Hepatic stellate cell (primary cell): ENCODE results near the gene ERCC1.

Experiments
- DNase-seq: peaks from one replicate; pipeline ENCODE4 v3.0.0; 2011; ENCODE audit warnings: low spot score

ERCC1 gene

DNA sequence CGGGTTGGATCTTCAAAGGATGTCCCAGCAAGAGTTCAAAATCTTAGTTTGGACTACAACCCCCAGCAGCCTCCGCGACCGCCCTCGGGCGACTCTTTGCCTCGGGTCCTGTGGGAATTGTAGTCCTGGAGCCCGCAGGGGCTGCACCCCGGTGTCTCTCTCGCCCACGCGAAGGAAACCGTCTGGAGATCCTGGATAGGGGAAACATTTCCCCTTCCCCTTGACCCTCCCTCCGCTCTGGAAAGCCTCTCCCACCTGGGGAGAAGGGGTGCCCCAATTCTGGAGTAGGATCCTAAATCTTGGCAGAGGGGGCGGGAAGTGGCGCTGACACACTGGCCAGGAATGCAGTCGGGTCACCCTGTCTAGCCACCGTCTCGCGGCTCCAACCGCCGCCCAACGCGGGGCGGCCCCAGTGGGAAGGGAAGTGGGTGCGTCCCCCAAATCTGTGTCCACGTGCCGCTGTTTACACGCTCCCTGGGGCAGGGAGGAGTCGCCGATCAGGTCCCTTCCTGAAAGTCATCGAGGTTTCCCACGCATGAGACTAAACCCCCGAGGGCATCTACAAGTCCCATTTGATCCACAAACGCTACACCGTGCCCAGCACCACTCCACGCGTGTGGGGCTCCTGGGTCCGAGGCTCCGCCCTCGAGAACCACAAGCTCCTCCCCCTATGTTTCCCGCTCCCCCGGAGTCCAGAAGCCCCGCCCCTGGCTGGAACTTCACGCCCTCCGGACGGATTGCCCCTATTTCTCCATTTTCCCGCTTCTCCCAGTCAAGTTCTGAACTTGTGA is 18.1 kb downstream of the ERCC1 start:
- peak; percentile 97 for DNase-seq

DNA sequence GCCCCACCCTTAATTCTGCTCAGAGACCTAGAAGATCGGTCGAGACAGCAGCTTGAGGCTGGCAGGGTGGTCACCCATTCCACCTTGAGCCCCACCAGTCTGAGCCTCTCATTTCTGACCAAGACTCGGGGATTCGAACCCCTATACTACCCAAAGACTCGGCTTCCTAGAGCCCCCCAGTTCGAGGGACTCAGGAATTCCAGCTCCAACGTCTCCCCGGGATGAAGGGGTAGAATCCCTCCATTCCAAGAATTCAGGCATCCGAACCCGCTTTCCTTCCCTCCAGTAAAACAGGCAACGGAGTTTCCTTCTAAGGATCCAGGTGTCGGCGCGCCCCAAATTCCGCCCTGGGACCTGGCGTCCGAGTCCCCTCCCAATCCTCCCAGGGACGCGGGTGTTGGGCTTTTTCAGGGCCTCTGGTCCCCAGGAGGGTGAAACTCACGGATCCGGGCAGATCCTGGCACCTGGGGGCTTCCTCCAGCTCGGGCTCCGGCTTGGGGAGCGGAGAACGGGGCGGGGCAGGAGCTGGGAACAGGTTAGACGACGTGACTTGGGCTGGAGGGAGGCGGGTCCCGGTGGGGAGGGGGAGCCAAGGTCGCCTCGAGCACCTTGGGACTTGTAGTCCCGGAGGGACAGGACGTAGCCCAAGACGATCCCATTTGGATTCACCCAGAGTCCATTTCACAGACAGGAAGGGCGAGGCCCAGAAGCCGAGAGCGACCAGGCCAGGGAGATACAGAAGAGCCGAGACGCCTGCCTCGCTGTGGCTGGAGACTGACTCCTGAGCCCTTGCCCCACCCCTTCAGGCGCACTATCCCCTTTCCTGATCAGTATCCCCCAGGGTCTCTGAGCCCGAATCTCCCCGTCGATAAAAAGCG is 18.9 kb downstream of the ERCC1 start, which contains the start of gene PPP1R13L:
Gene PPP1R13L (minus strand): TSS at position 513 of the 878 bp plus-strand sequence. CDS start 6,751 bp downstream, outside the sequence.
- DNase-seq = no peak

DNA sequence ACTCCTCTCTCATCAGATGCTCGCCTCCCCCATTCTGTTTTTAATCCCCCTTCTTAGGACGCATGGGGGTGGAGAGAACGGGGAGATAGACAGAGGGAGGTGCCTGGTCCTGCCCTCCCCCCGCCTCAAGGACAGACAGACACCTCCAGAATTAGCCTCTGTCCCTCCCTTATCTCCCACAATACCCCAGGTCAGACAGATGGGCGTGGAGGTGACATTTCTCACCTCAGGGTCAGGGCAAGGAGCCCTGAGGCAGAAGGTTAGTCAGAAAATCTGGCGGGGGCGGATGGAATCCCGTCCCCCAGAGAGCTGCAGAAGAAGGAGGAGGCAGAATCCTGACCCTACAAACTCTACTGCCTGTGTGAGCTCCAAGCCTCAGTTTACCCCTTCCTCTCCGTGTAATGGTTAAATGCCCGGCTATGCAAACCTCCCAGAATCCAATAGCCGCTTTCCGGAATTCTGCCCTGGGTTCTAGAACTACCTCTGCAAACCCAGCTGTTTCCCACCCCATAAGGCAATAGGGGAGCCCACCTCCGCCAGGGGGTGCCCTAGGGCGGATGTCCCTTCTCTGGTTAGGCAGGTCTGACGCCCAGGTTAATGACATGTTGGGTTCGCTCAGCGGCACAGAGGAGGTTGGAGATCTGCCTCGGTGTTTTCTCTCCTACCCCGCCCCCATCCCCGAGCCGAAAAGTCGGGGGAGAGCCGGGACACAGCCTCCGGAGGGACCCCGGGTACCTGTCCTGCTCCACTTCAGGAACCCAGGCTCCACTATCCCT is 19.7 kb downstream of the ERCC1 start:
- DNase-seq = no peak

DNA sequence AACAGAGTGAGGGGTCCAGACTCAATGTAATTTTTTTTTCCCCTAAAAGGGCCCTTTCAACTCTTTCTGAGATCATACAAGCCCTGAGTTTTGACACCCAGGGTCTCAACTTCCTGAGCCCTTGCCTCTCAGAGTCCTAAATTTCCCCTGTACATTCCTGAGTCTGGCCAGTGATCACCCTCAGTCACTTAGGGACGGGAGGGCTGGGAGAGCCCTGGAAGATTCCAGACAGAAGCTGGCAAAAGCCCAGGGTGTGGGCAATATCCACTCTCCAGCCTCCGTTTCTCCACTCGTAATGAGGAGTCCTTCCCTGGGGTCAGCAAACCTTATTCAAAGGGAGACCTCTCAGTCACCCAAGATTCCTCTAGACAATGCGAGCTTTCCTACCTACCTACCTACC is 20.4 kb downstream of the ERCC1 start:
- DNase-seq = no peak

DNA sequence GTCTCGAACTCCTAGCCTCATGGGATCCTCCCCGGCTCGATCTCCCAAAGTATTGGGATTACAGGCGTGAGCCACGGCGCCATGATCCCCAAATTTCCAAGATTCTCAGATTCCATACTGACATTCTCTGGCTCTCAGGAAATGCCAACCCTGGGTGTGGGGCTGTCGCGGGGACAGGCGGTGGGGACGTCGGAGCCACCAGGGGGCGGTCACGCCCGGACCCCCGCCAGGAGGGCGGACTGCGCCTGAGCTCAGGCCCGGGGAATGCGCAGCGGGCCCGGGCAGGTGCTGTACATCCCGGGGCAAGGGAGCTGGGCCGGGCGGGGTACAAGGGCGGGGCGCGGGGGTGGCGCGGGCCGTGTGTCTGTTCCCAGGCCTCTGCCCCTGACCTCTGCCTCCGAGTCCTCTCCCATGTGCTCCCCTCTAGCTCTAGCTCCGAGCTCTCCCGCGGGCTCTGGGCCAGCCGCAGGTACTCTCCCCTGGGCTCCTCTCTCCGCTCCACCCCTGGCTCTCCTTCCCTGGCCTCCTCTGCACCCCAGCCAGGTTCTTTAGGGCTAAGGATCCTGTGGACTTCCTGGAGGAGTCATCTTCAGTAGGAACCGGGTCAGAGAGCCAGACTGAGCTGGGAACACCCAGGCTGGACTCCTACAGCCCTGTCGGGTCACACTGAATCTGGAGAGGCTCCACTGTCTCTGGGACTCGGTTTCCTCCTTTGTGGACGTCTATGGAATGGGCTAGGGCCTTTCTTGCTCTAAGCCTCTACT is 21.2 kb downstream of the ERCC1 start:
- DNase-seq = peak; percentile 79

DNA sequence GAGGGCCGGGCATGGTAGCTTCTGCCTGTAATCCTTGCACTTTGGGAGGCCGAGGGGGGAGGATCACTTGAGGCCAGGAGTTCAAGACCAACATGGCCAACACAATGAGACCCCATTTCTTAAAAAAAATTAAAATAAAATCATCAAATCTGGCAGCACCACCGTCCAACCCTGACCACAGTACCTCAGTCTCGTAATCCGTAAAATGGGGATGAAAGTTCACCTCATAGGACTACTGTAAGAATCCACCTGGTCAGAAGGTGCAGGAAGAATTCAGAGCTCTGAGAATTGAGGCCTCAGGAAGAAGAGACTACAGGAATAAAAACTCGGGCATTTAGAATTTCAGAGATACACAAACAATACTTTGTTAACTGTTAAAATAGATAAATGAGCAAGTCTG is 21.9 kb downstream of the ERCC1 start:
- DNase-seq = no peak

DNA sequence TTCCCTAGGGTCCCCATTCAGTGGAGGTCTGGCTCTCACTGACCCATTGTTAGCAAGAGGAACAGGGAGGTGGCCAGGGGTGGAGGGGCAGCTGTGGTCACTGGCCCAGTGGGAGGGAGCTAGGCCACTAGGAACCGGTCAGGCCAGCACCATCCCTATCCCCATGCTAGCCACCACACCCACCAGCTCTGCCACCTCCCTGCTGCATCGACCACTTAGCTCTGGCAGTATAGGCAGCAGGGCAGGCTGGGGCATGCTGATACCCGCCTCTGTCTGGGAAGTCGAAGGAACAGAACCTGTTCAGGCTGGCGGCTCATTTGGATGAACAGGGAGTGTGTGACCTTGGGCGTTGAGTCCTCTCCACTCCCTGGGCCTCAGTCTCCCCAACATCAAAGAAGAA is 23.5 kb downstream of the ERCC1 start:
- no peak for DNase-seq

DNA sequence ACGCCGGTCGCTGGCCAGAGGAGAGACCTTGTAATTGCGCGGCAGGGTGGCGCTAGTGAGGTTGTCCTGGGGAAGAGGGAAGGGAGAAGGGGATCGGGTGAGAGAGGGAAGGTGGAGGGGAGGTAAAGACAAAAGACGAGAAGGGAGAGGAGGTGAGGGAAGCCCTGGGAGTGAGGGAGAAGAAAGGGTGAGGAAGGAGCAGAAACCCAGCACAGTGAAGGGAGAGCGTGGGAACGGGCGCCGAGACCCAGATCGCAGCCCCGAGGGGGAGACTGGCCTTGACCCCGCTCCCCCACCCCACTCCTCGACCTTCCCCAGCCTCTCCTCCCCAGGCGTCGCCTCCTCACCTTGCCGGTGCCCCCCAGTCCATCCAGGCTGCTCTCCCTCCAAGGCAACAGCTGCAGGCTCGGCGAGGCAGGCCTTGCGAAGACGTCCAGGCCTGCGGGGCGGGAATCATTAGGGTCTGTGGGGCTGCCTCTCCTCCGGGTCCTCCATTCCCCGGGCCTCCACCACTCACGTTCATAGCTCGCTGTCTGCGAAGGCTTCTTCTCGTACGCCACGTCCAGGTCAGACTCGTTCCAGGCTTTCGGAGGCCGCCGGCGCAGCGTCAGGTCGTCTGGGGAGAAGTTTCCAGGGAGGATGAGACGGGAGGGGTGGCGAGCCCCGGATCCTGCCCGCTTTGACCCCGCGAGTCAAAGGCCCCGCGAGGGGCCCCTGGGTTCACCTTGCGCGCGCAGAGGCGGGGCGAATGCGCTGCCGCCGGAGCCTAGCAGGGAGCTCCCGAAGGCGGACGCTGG is 27.7 kb downstream of the ERCC1 start:
- no peak for DNase-seq

DNA sequence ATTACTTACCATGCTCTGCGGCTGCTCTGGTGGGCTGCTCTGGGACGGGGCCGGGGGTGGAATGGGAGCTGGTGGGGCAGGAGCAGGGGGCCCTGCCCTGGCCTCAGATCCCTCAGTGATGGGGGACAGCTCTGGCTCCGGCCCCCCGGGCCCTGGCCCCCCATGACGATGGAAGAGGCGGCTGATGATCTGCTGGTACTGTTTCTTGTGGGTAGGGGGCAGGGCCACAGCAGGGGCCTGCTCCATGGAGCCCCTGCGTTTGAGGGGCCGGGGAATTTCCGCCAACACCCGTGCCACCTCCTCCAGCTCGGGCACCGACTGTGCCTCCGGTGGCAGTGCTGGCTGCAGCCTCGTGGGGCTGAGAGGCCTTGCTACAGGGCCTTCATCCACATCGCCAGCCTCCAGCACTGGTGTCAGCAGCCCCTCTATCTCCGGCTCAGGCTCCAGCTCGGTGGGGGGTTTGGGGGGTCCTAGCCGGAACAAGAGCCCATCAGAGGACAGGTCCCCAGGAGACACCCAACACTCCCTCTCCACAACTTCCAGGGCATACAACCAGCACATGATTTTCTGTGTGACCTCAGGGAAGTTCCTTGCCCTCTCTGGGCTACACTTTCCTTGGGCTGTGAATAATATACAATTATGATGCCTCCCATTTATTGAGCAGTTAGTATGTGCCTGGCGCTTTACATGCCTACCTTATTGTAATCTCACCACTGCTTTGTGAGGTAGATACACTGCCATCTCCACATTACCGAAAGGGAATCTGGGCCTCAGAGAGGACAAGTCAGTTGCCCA is 31.6 kb downstream of the ERCC1 start:
- DNase-seq = no peak

DNA sequence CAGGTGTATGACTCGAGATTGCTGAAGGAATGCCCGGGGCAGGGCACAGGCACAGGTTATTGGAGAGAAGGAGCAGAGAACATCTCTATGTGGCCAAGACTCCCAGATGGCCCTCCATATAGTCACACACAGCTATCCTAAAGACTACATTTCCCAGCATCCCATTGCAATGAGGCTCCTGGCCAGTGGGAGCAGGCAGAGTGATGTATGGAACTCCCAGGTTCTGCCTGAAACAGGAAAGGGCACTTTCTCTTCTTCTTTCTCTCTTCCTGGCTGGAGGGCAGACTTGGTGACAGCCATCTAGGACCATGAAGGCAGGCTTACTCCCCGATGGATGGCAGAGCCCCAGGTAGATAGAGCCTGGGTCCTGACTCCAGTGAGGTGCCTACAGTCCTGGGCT is 32.4 kb downstream of the ERCC1 start:
- no peak for DNase-seq

DNA sequence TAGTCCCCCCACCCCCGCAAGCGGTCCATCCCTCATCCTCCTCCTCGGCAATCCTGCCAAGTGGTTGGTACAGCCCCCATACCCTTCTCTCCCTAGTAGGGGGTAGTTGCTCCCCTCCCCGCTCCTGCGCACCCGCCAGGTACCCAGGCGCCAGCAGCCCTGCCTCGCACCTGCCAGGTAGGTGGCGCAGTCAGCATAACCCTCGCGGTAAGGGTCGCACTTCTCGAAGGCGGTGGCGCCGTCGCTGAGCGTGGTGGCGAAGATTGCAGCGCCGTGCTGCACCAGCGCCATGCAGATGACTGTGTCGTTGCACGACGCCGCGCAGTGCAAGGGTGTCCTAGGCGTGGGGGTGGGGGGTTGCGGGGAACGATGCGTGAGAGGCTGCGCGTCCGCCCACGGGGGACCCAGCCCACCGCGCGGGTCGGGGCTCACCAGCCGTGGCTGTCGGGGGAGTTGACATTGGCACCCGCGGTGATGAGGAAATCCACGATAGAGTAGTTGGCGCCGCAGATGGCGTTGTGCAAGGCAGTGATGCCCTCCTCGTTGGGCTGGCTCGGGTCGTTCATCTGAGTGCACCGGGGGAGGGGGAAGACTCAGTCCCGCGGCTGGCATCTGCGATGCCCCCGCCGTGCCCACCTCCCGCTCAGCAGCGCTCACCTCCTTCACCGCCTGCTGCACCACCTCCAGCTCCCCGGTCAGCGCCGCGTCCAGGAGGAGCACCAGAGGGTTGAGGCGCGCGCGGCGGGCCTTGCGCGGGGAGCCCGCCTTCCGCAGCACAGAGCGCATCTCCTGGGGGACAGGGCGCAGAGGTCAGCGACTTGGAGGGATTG is 38.1 kb downstream of the ERCC1 start:
- no peak for DNase-seq

DNA sequence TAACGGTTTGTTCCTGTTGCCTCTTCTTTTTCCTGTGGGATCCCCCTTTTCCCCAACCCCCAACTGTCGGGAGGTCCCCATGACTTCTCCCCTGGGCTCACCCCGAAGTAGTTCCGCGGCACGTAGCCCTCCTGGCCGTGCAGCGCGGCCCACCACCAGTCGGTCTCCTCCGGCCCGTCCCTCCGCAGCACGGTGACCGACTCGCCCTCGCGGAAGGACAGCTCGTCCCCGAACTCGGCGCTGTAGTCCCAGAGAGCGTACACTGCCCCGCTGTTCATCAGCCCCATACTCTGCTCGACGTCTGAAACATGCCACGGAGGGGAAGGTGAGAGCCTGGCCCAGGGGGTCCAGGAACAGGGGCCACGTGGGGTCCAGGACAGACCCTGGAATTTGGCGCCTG is 41.3 kb downstream of the ERCC1 start:
- DNase-seq = no peak

DNA sequence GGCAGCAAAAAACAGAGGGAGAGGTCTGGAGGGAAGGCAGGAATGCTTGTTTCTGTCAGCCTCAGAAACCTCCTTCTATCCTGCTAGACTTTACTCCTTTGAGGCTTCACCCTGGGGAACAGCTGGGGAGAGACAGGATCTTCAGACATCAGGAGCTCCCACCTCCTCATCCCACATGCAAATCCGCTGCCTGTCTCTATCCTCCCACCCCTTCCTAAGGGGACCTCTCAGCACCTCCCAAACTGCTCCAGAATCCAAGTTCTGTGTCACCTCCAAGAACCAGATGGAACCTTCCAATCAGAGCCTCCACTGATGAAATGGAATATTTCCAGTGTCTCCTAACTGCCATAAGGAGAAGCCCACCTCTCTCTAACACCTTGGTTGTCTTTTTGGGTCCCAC is 43.6 kb downstream of the ERCC1 start:
- no peak for DNase-seq

DNA sequence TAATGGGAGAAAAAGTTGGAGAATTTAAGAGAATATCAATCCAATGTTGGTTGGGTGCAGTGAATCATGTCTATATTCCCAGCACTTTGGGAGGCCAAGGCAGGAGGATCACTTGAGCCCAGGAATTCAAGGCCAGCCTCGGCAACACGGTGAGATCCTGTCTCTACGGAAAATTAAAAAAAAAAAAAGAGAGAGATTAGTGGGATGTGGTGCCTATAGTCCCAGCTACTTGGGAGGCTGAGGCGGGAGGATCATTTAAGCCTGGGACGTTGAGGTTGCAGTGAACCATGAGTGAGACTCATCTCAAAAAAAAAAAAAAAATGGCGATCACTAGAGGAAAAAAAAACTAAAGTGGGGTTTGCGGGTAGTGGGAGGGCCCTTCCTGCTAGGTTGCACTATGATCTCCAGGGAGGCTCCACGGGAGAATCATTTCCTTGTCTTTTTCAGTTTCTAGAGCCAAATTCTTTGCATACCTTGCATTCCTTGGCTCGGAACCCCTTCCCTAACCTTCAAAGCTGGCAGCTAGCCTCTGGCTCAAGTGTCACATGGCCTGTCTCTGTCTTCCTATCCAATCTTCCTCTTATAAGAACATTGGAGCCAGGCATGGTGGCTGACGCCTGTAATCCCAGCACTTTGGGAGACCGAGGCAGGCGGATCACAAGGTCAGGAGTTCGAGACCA is 47.5 kb downstream of the ERCC1 start:
- DNase-seq = peak; percentile 84

DNA sequence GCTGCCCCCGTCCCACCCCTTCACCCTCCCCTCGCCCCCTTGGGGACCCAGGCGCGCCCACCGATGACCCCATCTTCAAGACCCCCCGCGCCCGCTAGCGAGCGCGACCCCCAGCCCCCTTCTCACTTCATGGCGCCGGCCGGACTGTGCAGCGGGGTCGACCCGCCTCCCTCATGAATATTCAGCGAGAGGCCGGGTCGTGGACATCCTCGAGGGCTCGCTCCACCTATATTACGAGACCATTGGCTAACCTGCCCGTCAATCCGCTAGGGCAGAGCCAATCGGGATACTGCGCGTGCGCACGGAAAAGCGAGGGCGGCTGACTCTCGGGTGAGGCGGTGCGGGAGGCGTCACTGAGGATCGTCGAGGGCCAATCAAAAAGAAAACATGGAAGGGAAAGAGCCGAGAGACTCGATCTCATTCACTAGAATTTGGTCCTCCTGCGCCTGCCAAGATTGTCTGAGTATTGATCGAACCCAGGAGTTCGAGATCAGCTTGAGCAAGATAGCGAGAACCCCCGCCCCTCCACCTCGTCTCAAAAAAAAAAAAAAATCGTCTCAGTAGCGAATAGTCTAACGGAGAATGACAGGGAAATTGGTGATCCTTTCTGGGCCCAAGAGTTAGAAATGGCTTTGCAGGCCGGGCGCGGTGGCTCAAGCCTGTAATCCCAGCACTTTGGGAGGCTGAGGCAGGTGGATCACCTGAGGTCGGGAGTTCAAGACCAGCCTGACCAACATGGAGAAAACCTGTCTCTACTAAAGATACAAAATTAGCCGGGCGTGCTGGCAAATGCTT is 53.1 kb downstream of the ERCC1 start, which contains the start of gene ERCC2:
Gene ERCC2 (minus strand): TSS at position 164 of the 795 bp plus-strand sequence. CDS start 33 bp downstream, at position 131.
- DNase-seq = peak; percentile 100

DNA sequence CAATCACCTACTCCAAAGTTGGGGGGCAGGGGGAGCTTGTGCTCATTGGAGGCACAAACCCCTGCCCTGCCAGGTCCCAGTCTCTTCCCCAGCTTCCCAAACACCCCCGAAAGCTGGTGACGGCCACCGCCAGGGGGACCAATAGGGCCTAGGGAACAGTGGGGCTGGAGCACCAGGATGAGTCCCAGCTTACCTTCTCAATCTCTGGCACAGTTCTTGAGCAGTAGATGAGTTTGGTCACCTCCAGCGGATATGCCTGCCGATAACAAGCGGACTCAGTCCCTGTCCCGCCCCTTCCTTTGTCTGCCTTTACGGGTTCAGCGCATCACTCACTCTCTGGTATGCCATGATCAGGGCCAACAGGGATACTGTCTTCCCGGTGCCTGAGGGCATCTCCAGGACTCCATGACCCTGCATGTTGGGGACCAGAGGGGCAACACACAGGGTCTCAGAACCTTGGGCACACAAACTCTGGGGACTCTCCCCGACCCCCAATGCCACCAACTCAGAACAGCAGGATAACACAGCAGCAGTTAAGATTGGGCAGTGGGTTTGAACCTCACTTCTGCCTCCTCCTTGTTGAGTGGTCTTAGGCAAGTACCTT is 54.9 kb downstream of the ERCC1 start:
- DNase-seq = no peak

DNA sequence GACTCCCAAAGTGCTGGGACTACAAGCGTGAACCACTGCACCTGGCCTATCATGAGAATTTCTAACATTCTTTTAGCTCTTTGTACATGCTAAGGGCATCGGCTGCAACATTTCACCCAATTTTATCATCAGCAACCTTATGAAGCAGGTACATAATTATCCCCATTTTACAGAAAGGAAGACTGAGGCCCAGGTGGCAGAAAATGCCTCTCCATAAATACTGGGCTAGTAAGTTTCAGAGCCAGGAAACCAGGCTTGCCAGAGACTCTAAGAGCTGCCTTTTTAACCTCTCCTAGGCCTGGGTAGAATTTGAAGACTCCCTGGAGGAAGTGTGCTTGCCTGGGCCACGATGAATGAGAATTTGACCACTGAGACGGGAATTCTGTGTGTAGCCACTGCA is 55.6 kb downstream of the ERCC1 start:
- DNase-seq = no peak
